ENCODE measurements around the gene COL1A1.

Gene COL1A1

DNA sequence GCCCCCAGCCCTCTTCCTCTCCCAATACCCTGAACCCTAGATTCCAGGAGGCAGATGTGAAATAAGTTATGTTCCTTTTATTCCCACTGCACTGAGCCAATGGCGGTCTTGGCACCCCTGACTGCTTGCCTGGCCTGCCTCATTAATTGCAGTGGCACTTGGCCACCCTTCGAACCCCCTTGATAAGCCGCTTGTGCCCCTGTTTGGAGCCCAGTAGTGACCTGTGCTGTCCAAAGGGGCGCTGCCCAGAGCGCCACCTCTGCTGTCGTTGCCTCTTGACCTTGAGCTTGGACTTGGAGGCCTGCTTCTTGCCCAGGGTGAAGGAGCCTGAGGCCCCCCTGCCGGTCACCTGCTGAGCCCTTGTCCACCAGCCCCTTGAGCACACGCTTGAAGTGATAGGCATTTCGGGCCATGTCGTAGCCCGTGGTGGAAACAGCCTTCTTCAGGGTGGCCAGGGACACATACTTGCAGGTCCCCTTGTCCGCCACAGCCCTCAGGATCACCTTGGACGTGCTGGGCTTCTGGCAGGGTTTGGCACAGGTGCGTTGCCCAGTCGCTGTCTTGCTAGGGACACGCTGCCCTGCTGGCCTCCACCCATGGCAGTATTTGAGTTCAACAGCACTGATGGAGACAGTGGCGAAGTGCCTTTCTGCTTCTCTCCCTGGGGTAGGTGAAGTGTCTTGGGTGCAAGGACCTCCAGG is 29.9 kb downstream of the COL1A1 start:
- no peak for DNase-seq (ENCODE audit: low spot score)

DNA sequence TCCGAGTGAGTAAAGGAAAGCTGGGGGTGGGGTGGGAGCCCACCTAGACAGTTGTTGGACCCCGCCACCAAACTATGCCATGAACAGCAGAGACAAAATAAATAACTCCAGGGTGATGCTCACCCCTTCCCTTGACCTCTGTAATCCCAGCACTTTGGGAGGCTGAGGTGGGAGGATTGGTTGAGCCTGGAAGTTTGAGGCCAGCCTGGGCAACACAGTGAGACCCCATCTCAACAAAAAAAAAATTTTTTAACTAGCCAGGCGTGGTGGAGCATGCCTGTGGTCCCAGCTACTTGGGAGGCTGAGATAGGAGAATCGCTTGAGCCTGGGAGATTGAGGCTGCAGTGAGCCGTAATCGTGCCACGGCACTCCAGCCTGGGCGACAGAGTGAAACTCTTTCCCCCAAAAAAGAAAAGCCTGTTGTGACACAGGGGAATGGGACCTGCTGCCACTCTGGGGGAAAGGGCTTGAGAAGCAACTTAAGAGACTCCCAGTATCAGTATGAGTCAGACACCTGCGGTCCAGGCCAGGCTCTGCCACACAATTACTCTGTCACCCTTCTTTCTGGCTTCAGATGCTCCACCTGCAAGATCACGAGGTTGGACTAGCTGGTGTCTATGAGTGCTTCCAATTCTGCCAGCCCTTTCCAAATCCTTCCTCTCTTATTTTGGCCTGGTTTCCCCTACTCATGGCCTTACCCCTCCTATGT is 30.6 kb downstream of the COL1A1 start:
- DNase-seq (ENCODE audit: low spot score): no peak

DNA sequence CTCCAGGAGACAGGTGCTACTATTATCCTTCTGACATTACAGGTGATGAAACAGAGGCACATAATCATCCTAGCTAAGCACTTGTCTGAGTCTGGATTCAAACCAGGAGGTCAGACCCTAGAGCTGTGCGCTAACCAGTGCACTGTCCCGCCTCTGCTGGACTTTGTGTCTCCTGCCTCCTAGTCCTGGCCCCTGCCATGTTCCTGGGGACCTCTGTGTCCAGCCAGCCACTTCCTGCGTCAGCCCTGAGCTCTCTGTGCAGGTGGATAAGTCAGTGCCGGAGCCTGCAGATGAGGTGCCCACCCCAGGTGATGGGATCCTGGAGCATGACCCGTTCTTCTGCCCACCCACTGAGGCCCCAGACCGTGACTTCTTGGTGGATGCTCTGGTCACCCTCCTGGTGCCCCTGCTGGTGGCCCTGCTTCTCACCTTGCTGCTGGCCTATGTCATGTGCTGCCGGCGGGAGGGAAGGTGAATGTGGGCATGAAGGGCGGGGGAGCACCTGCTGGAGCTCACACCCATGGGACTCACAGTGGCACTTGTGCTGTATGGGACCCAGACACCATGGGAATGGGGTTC is 31.5 kb downstream of the COL1A1 start:
- DNase-seq (ENCODE audit: low spot score): no peak

DNA sequence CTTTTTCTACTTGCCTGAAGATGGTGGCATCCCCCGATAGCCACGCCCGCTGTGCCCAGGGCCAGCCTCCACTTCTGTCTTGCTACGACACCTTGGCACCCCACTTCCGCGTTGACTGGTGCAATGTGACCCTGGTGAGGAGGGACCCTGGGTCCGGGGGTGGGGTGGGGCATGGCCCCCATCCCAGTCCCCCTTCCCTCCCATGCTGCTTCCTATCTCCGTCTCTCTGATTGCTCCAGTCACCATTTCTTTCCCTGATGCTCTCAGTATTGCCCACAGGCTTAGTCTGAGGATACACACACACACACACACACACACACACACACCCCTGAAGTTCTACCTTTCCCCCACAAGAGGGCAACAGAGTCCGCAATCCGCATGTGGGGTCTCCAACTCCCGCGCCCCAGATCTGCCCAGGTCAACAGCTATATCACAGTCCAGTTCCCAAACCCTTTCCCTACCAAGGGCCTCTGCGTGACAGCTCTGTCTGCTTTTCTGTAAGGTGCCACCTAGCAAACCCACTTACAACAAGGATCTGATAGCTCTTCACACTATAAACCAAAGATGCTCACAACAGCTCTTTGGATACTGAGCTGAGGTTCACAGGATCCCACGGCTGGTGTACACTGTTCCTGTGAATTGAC is 32.2 kb downstream of the COL1A1 start:
- DNase-seq (ENCODE audit: low spot score): peak; percentile 69

DNA sequence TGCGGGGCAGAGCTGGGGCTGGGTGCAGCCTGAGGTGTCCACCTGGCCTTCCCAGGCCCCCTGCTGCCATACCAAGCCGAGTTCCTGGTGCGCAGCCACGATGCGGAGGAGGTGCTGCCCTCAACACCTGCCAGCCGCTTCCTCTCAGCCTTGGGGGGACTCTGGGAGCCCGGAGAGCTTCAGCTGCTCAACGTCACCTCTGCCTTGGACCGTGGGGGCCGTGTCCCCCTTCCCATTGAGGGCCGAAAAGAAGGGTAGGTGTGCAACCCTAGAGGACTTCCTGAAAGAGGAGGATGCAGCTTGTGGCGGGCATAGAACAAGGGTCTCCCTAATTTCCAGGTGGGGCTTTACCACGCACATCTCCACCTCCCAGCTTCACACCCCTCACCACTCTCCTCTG is 33.1 kb downstream of the COL1A1 start:
- no peak for DNase-seq (ENCODE audit: low spot score)

DNA sequence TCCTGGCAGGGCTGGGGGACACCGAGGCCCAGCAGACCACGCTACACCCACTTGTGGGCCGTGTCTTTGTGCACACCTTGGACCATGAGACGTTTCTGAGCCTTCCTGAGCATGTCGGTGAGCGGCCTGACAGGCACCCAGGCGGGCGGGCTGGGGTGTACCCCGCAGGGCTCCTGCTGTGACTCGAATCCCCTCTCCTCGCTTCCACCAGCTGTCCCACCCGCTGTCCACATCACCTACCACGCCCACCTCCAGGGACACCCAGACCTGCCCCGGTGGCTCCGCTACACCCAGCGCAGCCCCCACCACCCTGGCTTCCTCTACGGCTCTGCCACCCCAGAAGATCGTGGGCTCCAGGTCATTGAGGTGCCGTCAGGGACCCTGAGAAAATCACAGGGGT is 34.1 kb downstream of the COL1A1 start:
- DNase-seq (ENCODE audit: low spot score): no peak

DNA sequence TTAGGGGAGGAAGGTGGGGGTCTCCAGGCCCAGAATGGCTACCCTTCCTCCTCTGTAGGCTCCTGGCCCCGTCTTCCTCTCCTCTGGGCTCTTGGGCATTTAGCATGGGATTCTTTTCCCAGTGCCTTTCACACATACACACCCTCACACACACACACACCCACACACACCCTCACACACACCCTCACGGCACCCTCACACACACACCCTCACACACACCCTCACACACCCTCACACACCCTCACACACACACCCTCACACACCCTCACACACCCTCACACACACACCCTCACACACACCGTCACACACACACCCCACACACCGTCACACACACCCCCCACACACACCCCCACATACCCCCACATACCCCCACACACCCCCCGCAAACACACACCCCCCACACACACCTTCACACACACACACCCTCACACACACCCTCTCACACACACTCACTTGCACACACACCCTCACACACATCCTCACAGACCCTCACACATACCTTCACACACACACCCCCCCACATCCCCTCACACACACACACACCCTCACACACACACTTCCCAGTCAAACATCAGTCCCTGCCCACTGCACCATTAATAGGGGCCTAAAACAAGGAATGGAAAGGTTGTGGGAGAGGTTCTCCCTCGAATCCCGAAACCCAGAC is 34.8 kb downstream of the COL1A1 start:
- DNase-seq (ENCODE audit: low spot score): no peak

DNA sequence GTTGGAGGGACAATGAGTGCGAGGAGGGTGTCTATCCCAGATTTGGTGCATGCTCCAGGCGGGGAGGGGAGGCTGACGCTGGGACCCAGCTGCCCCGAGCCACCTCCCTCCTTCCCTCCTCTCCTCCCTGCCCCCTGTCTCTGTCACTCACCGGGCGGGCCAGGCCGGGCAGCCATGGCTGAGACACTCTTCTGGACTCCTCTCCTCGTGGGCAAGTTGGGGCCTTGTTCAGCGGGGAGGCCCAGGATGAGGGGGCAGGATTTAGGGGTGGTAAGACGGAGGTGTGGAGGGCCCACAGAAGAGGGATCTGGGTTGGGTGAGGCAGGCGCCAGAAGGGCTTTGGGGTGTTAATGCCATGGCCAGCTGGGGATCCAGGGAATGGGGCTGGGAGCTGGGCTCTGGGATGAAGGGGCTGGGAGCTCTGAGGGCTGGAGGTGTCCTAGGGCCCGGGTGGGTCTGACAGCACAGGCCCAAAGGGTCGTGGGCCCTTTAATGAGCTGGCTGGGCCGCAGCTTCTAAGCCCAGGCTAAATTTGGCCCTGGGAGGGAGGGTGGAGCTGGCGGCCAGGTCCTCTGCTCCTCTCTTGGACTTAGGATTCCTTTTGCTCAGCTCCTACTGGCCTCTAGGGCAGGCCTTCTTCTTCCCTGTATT is 35.4 kb downstream of the COL1A1 start, which contains the start of gene SGCA:
SGCA (plus strand) TSS at position 139 of the 651 bp plus-strand sequence; CDS start at position 175, 36 bp downstream.
- no peak for DNase-seq (ENCODE audit: low spot score)

DNA sequence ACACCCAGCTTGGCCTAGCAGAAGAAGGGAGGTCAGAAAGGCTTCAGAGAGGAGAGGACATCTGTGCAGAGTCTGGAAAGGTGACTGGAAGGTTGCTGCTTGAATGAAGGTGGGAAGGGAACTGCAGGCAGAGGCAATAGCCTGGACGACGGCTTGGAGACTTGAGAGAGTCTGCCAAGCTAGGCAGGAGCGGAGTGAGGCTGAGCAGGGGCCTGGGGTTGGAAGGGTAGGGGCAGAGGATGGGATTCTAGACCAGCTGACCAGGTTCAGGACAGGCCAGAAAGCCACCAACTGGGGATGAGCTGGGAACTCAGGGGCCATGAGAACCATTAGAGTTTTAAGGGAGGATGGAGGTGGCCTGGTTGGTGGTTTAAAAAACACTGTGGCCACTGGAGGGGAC is 36.0 kb downstream of the COL1A1 start:
- no peak for DNase-seq (ENCODE audit: low spot score)

DNA sequence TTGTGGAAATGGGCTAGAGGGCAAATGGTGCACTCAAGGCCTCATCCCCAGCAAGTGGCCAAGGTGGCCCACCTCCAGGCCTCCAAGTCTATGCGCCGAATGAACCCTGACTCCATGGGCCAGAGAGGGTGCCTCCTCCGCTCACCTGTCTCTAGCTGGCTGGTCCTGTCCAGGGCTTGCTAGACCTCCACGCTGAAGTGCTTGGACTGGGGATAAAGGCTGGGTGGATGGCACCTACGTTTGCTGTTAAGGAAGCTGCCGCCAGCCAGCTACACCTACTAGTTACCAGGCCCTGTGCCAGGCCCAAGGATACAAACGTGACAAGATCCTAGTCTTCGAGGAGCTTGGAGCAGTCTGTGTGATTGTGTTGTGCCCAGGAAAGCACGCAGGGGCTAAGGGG is 36.4 kb downstream of the COL1A1 start:
- no peak for DNase-seq (ENCODE audit: low spot score)

DNA sequence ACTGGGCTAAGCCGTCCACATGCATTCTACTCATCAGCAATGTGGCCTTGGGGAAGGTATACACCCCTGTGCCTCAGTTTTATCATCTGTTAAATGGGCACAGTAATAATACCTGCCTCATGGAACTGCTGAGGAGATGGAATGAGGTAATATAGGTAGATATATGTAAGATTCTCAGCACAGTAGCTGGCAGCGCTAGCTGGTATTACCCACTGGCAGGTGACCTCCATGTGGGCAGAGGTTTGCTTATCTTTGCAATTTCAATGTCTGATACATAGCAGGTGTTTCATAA is 36.8 kb downstream of the COL1A1 start:
- DNase-seq (ENCODE audit: low spot score): no peak

DNA sequence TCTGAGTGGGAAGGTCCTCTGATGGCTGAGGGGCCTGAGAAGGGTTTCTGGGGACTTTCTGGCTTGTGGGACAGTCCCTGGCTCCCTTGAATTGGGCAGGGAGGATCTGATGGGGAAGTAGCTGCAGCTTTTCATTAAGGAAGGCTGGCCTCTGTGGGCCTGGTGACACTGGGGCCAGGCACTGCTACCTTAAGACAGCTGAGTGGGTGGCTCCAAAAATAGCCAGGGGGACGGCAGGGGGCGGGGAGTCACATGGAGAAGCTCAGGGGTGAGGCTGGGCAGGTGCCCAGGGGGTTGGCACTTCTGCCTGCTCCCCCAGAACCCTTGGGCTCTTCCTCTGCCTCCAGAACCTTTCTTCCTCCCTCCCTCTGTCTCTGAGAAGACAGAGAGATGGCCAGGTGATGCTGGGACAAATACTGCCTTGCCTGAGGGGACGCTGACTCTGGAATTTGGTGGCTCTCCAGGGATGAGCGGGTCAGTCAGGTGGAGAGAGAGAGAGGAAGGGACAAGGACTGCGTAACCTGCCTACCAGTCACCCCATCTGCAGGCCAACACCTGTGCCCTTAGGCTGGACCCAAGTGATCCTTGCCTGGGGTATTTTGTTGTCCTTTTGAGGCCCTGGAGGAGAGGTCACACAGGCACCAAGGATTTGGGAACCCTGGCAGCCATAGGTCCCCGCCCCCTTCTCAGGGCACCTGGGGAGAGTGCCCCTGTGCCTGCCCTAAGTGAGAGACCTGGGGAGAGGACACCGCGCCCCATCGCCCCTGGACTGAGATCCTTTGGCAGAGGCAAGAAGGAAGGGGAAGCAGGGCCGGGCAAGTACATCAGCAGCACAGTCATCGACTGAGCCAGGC is 37.4 kb downstream of the COL1A1 start:
- DNase-seq (ENCODE audit: low spot score): no peak

DNA sequence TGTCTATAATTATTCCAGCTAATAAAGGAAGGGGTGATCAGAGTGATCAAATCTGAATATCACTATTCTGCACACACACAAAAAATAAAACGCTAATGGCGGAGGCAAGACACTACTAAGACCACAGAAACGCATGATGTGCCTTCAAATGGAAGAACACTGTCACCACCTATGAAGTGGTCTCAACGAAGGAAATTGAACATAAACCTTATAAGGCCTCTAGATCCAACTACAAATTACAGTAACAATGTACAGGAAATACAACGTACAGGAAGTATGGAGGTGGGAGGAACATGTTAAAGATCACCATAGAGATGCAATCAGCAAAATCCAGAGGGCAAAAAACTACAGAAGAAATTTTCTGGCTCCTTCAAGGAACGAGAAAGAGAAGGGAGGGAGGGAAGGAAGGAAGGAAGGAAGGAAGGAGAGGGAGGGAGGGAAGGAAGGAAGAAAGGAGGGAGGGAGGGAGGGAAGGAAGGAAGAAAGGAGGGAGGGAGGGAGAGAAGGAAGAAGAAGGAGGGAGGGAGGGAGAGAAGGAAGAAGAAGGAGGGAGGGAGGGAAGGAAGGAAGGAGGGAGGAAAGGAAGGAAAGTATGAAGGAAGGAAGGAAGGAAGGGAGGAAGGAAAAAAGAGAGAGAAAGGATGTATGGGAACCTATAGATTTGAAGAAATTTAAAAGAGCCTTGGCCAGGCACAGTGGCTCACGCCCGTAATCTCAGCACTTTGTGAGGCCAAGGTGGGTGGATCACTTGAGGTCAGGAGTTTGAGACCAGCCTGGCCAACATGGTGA is 38.8 kb downstream of the COL1A1 start:
- DNase-seq (ENCODE audit: low spot score): no peak

DNA sequence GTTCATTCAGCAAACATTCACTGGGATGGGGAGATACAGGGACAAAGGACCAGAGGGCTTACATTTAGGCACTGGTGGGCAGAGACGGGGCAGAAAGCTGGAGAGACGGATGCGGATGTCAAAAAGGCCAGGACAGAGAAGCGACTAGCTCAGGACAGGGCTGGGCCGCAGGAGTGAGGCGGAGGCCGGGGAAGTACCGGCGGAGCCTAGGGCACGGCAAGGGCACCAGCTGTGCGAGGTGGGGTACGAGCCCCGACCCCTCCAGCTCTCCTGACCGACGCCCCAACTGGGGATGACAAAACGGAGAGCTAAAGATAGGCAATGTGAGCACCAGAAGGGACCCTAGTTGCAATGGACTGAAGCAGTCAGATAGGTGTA is 39.5 kb downstream of the COL1A1 start:
- no peak for DNase-seq (ENCODE audit: low spot score)

DNA sequence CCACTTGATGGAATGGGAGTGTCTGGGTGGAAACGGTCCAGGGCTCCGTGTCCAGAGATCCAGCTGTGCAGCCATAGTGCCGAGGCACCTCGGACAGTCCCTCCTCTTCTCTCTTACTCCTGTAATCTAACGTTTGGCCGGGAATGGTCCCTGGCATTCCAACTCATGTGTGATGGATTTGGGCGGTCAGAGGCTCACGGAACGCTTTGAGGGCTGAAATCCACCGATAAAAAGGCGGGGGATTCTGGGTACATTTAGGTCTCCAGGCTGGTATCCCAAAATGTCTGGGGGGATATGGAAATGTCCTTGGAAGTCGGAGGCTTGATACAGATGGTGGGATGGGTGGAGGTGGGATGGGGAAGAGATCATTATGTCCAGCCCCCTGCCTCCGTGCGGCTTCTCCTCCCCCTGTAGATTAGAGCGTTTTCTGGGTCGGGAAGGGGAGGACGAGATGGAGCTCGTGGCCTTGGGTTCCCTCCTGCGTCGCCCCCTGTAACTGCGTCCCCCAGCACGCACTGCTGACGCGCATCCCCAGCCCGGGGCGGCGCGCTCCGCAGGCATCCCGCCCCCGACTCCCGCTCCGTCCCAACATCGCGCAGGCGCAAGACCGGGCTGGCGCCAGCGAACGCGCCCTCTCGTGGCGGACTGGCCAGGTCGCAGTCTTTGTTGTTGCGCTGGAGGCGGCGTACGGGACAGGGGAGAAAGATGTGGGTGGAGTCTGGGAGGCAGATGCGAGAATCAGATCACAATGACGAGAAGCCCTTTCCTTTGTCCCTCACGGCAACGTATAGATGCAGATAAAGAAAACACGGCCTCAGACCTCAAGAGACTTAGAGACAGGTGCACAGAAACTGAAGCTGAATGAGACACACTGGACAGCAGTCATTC is 40.2 kb downstream of the COL1A1 start:
- peak; percentile 98 for DNase-seq (ENCODE audit: low spot score)

DNA sequence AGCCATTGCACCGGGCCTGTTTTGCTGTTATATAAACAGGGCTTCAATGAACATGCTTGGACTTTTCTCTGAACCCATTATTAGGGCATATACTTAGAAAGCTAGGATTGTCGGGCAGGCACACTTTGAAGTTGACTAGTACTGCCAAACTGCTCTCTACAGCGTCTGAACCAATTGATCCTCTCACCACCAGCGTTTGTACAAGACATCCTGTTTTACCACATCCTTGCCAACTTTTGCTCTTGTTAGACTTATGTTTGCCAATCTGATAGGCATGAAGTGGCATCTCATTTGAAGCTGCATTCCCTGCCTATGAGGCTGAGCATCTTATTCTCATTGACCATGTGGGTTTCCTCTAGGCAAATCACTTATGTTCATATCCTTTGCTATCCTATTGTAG is 43.5 kb downstream of the COL1A1 start:
- DNase-seq (ENCODE audit: low spot score): no peak

DNA sequence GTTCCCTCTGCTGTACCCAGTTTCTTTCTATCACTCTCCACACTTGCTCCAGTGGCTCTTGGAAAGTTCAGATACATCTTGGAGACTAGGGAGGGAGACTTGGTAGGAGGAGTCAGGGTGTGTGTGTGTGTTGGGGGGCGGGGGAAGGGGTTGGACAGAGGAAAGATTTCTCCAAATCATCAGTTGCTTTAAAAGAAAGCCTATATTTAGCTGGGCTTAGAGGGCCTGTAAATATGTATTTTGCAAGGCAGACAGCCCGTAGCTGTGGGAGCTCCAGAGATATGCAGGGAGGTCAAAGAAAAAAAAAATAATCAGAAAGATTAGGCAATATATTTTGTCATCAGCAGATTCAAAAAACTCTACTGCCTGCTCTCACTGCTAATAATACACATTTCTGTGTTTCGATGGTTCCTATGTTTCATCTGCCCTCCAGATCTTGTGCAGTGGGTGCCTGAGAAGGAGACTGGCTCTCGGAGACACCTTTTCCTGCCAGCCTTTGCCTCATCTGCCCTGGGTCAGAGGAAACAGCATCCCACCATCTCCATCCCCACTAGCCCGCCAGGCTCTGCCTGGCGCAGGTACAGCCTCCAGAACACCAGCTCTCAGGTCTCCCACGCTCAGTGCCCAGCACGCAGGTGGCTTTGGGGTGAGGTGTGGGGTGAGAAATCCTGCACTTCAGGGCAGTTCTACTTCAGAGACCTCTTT is 46.2 kb downstream of the COL1A1 start:
- peak; percentile 58 for DNase-seq (ENCODE audit: low spot score)

DNA sequence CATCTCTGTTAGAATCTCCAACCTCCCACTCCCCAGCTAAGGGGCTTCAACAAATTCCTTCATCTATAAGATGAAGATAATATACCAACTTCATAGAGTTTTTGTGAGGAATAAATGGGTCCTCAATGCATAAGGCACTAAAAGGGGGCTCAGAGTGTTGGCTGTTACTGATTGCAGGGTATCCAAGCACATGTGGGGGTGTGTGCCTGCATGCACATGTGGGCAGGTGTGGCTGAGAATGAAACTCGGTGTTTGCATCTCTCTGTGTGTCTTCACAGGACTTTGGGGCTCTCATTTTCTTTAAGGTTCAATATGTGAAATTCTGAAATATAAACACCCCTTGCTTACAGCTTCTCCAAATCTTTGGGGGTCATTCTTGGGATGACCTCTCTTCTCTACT is 46.8 kb downstream of the COL1A1 start:
- DNase-seq (ENCODE audit: low spot score): no peak
